Stimulated activated naive CD8-positive, alpha-beta T cell treated with anti-CD3 and anti-CD28 coated beads, Interleukin-15, Interleukin-2, amounts not matched to agents 100 U/mL and 50 U/mL, for 24 hours (primary cell): ENCODE results near the gene CDC6.

ENCODE experiments used
- ATAC-seq: fragments of 150-1000 bp; cut with Tn5 transposase; one replicate; pipeline ENCODE4 v1.10.0; 2021
- DNase-seq: peaks from one replicate; pipeline ENCODE4 v3.0.0; 2021

The CDC6 gene

GRCh38 chr17:40287494-40288369, at the start of gene CDC6:
Gene CDC6, plus strand, starts transcription at chr17:40287879. Its CDS starts 1,542 bp downstream, at chr17:40289421.
- ATAC-seq (peak; percentile 93), DNase-seq (peak; percentile 98)

GRCh38 chr17:40241252-40241834, 46.3 kb upstream of the CDC6 start:
- ATAC-seq (no peak), DNase-seq (no peak)

GRCh38 chr17:40242774-40243173, 44.9 kb upstream of the CDC6 start:
- no peak for DNase-seq
- no peak for ATAC-seq

GRCh38 chr17:40243761-40244160, 43.9 kb upstream of the CDC6 start:
- no peak for ATAC-seq

GRCh38 chr17:40244255-40244654, 43.4 kb upstream of the CDC6 start:
- DNase-seq (no peak), ATAC-seq (no peak)

More at GRCh38 chr17:40243761-40244160, 43.9 kb upstream of the CDC6 start:
- no peak for DNase-seq

- DNase-seq, result no peak
- no peak for ATAC-seq
Measured at GRCh38 chr17:40247926-40248495, 39.7 kb upstream of the CDC6 start.

GRCh38 chr17:40248507-40248906, 39.2 kb upstream of the CDC6 start:
- no peak for ATAC-seq
- DNase-seq, result no peak

GRCh38 chr17:40251576-40251975, 36.1 kb upstream of the CDC6 start:
- DNase-seq, result no peak
- ATAC-seq, result no peak

GRCh38 chr17:40253565-40253964, 34.1 kb upstream of the CDC6 start:
- no peak for ATAC-seq
- DNase-seq, result no peak

- DNase-seq (no peak), ATAC-seq (no peak)
Measured at GRCh38 chr17:40259505-40259904, 28.2 kb upstream of the CDC6 start.

- ATAC-seq (no peak), DNase-seq (no peak)
Measured at GRCh38 chr17:40260528-40260927, 27.2 kb upstream of the CDC6 start.

GRCh38 chr17:40264458-40265185, 23.1 kb upstream of the CDC6 start:
- ATAC-seq (no peak), DNase-seq (no peak)

- no peak for ATAC-seq
- DNase-seq, result no peak
Measured at GRCh38 chr17:40265337-40265736, 22.3 kb upstream of the CDC6 start.

GRCh38 chr17:40266882-40267281, 20.8 kb upstream of the CDC6 start:
- ATAC-seq (no peak), DNase-seq (no peak)

GRCh38 chr17:40268141-40268712, 19.5 kb upstream of the CDC6 start:
- ATAC-seq (no peak), DNase-seq (no peak)

- DNase-seq, result no peak
- ATAC-seq, result no peak
Measured at GRCh38 chr17:40278414-40278813, 9.3 kb upstream of the CDC6 start.

- ATAC-seq (no peak), DNase-seq (no peak)
Measured at GRCh38 chr17:40279402-40279801, 8.3 kb upstream of the CDC6 start.

GRCh38 chr17:40281663-40282062, 6.0 kb upstream of the CDC6 start:
- ATAC-seq, result no peak

GRCh38 chr17:40283662-40284061, 4.0 kb upstream of the CDC6 start:
- ATAC-seq (peak; percentile 60), DNase-seq (no peak)

More at GRCh38 chr17:40281663-40282062, 6.0 kb upstream of the CDC6 start:
- DNase-seq, result no peak

GRCh38 chr17:40284085-40284713, 3.5 kb upstream of the CDC6 start:
- ATAC-seq, result no peak
- DNase-seq, result no peak

GRCh38 chr17:40286473-40286872, 1.2 kb upstream of the CDC6 start:
- ATAC-seq, result no peak
- DNase-seq, result no peak

- no peak for ATAC-seq
- no peak for DNase-seq
Measured at GRCh38 chr17:40287159-40287493, 553 bp upstream of the CDC6 start.
